GM12873 (cell line): ENCODE data around the gene NEGR1.

ENCODE experiments used
- CTCF ChIP-seq: IDR thresholded peaks from 2 replicates; pipeline ENCODE4 v1.5.1; 2012; ENCODE audit warnings: low read depth, mild to moderate bottlenecking, moderate library complexity, low read length, control low read depth; ENCODE audit not compliant: insufficient read depth; ENCODE audit errors: missing control alignments

NEGR1 gene

GRCh38 chr1:71603044-71603776 is 679.1 kb downstream of the NEGR1 start:
- TF ChIP-seq CTCF = no peak

DNA sequence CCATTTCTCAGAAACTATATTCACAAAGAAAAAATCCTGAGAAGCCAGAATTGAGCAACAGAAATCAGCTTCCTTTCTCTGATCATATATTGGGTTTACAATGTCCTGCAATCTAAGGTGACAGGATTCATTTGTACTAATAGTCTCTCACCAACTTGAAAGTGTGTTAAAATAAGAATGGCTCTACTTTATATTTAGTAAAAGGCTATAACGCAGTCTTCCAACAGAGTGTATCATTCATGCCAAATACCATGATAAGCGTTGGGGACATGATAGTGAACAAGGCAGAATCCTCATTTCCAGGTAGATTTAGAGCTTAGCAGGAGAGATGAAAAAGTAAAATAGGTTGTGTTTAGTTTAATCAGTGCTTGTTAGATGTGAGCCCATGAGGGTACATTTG is 682.3 kb downstream of the NEGR1 start:
- no peak for TF ChIP-seq CTCF

GRCh38 chr1:71599306-71599705 is 683.0 kb downstream of the NEGR1 start:
- TF ChIP-seq CTCF = no peak

GRCh38 chr1:71593523-71593922 is 688.8 kb downstream of the NEGR1 start:
- TF ChIP-seq CTCF = peak; percentile 16

- TF ChIP-seq CTCF = no peak
Observed at GRCh38 chr1:71592646-71593274, 689.6 kb downstream of the NEGR1 start.

DNA sequence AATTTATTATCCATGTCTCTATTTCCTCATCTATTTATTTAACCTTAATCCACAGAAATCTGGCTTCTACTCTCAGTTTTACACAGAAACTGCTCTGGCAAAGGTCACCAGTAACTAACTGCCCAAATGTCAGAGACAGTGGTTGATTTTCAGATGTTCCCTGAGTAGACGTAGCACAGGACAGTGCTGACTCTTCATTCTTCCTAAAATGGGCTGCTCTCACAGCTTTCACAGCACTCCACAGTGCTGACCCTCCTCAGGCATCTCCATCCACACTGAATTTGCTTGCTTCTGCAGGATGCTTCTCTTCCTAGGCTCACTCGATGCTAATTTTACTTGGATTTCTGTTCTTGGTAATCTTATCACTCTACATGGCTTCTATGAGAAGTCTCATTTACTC is 693.3 kb downstream of the NEGR1 start:
- TF ChIP-seq CTCF = no peak

DNA sequence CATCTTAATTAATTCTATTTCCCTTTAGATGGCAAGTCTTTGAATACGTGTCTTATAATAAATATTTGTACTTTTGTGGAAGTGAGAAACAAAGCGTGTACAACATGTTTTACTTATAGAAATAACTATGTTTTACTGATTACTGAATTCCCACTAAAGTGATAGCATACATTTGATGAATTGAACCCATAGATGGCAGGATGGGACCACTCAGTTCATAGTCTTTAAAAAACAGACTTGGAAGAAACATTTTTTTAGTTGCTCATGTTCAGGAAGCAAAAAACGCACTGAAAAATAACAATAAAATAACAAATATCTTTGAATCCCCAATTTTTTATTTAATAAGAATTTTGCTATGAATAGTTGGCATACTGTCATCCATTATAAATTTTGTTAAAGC is 694.4 kb downstream of the NEGR1 start:
- TF ChIP-seq CTCF = no peak
